Hematopoietic multipotent progenitor cell treated with erythropoietin and hydrocortisone succinate and interleukin-3 and kit ligand, for 4 days (in vitro differentiated cells): Measurements from ENCODE around the gene CHCHD5.
"Not testable (repeated sequence)": the region's sequence is repeated elsewhere in the genome, so short reads cannot be mapped to it uniquely, and the experiment has no call there.

Source experiments
- DNase-seq: peaks from one replicate; pipeline ENCODE4 v3.0.0-alpha.2; 2015

CHCHD5 gene

GRCh38 chr2:112584134-112584890 is at the start of gene CHCHD5:
Gene CHCHD5, plus strand, starts transcription at chr2:112584609. Its CDS starts 39 bp downstream, at chr2:112584648.
- DNase-seq, result peak; percentile 99

- no peak for DNase-seq
Observed at GRCh38 chr2:112534826-112535225, 49.6 kb upstream of the CHCHD5 start.

- DNase-seq, result not testable (repeated sequence)
Observed at GRCh38 chr2:112536665-112537064, 47.7 kb upstream of the CHCHD5 start.

GRCh38 chr2:112539306-112539705 is 45.1 kb upstream of the CHCHD5 start:
- DNase-seq, result no peak

GRCh38 chr2:112540906-112541305 is 43.5 kb upstream of the CHCHD5 start:
- DNase-seq, result peak; percentile 11

- peak; percentile 92 for DNase-seq
Observed at GRCh38 chr2:112541315-112542122, 42.9 kb upstream of the CHCHD5 start.

GRCh38 chr2:112542123-112542983 is 42.1 kb upstream of the CHCHD5 start, which contains the start of gene POLR1B:
Gene POLR1B, plus strand, starts transcription at chr2:112542465. Its CDS starts 30 bp downstream, at chr2:112542495.
- peak; percentile 94 for DNase-seq

- DNase-seq, result peak; percentile 55
Observed at GRCh38 chr2:112542984-112543661, 41.3 kb upstream of the CHCHD5 start.

- peak; percentile 42 for DNase-seq
Observed at GRCh38 chr2:112547333-112547732, 37.1 kb upstream of the CHCHD5 start.

GRCh38 chr2:112548980-112549379 is 35.4 kb upstream of the CHCHD5 start:
- DNase-seq, result no peak

GRCh38 chr2:112566104-112566503 is 18.3 kb upstream of the CHCHD5 start:
- DNase-seq, result no peak

- DNase-seq, result not testable (repeated sequence)
Observed at GRCh38 chr2:112566508-112566907, 17.9 kb upstream of the CHCHD5 start.

GRCh38 chr2:112572005-112572404 is 12.4 kb upstream of the CHCHD5 start:
- no peak for DNase-seq

- no peak for DNase-seq
Observed at GRCh38 chr2:112577756-112578155, 6.7 kb upstream of the CHCHD5 start.

GRCh38 chr2:112579241-112579640 is 5.2 kb upstream of the CHCHD5 start:
- peak; percentile 35 for DNase-seq

GRCh38 chr2:112580084-112580483 is 4.3 kb upstream of the CHCHD5 start:
- DNase-seq, result no peak

- peak; percentile 88 for DNase-seq
Observed at GRCh38 chr2:112582314-112582746, 2.1 kb upstream of the CHCHD5 start.

- DNase-seq, result peak; percentile 53
Observed at GRCh38 chr2:112583497-112584133, 794 bp upstream of the CHCHD5 start.

- DNase-seq, result no peak
Observed at GRCh38 chr2:112584891-112585250, 462 bp downstream of the CHCHD5 start.

GRCh38 chr2:112585400-112585799 is 991 bp downstream of the CHCHD5 start:
- DNase-seq, result no peak

GRCh38 chr2:112585873-112586464 is 1.6 kb downstream of the CHCHD5 start:
- no peak for DNase-seq
